GM23248 (cell line): ENCODE measurements around the gene PCBP3.

Experiments
- EZH2 ChIP-seq: fragments of 200-600 bp; sonication (generic); IDR thresholded peaks from 2 replicates; pipeline ENCODE4 v1.6.1; 2018; ENCODE audit warnings: antibody characterized with exemption, mild to moderate bottlenecking; ENCODE audit not compliant: insufficient read depth, poor library complexity, severe bottlenecking
- EZH2phosphoT487 ChIP-seq: fragments of 200-600 bp; sonication (generic); IDR thresholded peaks from 2 replicates; pipeline ENCODE4 v1.6.1; 2018; ENCODE audit warnings: antibody characterized with exemption, moderate library complexity, mild to moderate bottlenecking, low read depth; ENCODE audit not compliant: insufficient read depth

DNA sequence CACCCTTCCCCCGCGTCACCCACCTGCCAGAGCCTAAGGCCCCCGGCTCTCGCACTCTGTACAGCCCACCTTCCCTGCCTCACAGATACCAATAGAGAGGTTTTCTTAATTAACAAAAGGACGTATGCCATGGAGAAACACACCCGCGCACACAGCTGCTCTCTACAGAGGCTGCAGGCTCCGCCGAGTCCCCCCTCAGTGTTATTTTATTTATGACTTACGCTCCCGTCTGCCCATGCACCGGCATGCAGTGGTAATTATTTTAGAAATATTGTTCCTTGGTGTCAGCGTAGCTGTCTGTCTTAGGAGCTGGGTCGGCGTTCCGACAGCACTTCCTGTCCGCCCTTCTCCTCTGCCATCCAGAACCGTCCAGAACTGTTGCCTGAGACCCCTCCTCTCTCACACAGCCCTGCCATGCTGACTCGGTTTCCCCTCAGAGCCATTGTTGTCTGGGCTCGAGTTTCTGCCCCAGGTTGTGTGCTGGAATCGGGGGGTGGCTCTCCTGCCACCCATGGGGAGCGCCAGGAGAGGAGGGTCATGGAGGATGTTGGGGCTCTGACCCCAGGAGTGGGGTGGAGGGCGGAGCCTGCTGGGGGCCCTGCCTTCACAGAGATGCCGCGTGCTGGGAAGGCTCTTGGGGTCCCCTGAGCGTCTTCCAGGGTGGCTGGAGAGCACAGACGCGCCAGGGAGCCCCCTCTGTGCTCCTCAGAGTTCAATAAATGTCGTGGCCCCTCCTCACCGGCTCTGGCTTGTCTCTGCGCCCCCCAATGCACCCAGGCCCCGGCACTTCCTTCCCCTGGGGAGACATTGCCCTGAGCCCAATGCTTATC, 298.4 kb downstream of the PCBP3 start:
- TF ChIP-seq EZH2phosphoT487, result no peak
- TF ChIP-seq EZH2, result no peak
